ENCODE data around the gene ERGIC1. TPM values are rescaled to one million over a fixed set of nuclear protein-coding genes. Genes with fewer than 3 reads are reported as not detected.
A peak's percentile ranks its signal among the peaks of the same experiment; 100 is the strongest.

ERGIC1 gene
- total and polyA plus RNA-seq, 2 of the 13 experiments (the other 11 are each of a cell fraction or from before 2014, with no cell fraction given): 78.5 to 184 TPM

DNA sequence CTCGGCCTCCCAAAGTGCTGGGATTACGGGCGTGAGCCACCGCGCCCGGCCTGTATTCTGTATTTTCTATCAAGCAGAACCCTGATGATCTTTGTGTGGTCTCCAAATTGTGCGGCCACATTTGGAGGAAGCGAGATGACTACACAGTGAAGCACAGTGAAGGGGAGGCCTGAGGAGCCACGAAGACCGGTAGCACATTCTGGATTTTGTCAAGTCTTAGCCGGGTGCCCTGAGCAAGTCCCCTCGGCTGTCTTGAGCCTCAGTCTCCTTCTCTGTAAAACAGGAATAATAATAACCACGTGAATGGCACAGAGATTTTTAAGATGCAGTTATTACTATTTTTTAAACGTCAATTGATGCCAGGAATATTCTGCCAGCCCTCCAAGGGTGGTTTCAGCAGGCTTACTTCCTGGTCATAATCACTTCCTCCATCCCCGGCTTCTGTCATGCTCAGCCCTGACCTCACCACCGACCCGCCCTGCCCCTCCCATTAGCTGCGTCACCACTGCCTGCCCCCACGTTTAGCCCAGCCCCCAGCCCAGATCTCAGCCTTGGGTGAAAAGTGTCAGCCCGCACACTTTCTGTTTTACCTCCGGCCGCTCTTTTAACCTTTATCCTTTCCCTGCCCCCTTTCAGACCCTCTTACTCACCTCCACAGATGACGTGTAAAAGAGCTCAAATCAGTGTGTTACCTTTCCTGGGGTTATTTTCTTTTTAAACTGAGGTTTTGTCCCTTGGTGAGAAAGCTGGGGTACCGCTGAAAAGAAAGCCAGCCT, 27.0 kb upstream of the ERGIC1 start (continued):
- TF ChIP-seq HNF4G (IDR thresholded peaks at IDR 0.05; ENCODE audit: borderline replicate concordance, low read depth, low read length) (peak; percentile 5; the same call in 1 of the 2 replicates), HNF4G (CRISPR knock-in tag; IDR thresholded peaks at IDR 0.05; ENCODE audit: borderline replicate concordance, low read depth) (no peak), ZSCAN30 (CRISPR knock-in tag; IDR thresholded peaks at IDR 0.05) (no peak), SNAI1 (CRISPR knock-in tag; IDR thresholded peaks at IDR 0.05; ENCODE audit: borderline replicate concordance) (no peak), HNF1B (CRISPR knock-in tag; IDR thresholded peaks at IDR 0.05) (peak; percentile 65; the same call in 1 of the 2 replicates), HOXA3 (CRISPR knock-in tag; IDR thresholded peaks at IDR 0.05) (peak; percentile 88), MBNL3 (CRISPR knock-in tag; conservative IDR thresholded peaks at IDR 0.05) (no peak), LCORL (IDR thresholded peaks at IDR 0.05) (no peak), LCORL (CRISPR knock-in tag; IDR thresholded peaks at IDR 0.05) (0 out of 2 replicates have a peak, but pooled peaks have one; percentile 40), RARA (CRISPR knock-in tag; IDR thresholded peaks at IDR 0.05) (peak; percentile 83), ARNT2 (CRISPR knock-in tag; IDR thresholded peaks at IDR 0.05; ENCODE audit: low read depth) (0 out of 2 replicates have a peak, but pooled peaks have one; percentile 22), MAZ (IDR thresholded peaks at IDR 0.05; ENCODE audit: borderline replicate concordance, low read depth, low read length) (0 out of 2 replicates have a peak, but pooled peaks have one; percentile 51), MAZ (CRISPR knock-in tag; IDR thresholded peaks at IDR 0.05; ENCODE audit: low read depth) (no peak), ZBTB21 (CRISPR knock-in tag; IDR thresholded peaks at IDR 0.05) (peak; percentile 87), ATF1 (CRISPR knock-in tag; IDR thresholded peaks at IDR 0.05) (peak; percentile 89), KDM5B (CRISPR knock-in tag; IDR thresholded peaks at IDR 0.05; ENCODE audit: borderline replicate concordance) (0 out of 2 replicates have a peak, but pooled peaks have one; percentile 25), NPAS2 (CRISPR knock-in tag; IDR thresholded peaks at IDR 0.05; ENCODE audit: borderline replicate concordance) (no peak), SP5 (CRISPR knock-in tag; IDR thresholded peaks at IDR 0.05; ENCODE audit: borderline replicate concordance, low read depth) (peak; percentile 60; the same call in 1 of the 2 replicates), KAT8 (CRISPR knock-in tag; IDR thresholded peaks at IDR 0.05) (peak; percentile 85), ZZZ3 (CRISPR knock-in tag; IDR thresholded peaks at IDR 0.05; ENCODE audit: borderline replicate concordance) (no peak), ZKSCAN5 (CRISPR knock-in tag; IDR thresholded peaks at IDR 0.05) (peak; percentile 83; the same call in 1 of the 2 replicates), MXI1 (IDR thresholded peaks at IDR 0.05; ENCODE audit: borderline replicate concordance, low read depth, low read length) (peak; percentile 43; the same call in 1 of the 3 replicates), ZMYM4 (CRISPR knock-in tag; IDR thresholded peaks at IDR 0.05) (0 out of 2 replicates have a peak, but pooled peaks have one; percentile 40), ZNF292 (CRISPR knock-in tag; IDR thresholded peaks at IDR 0.05; ENCODE audit: borderline replicate concordance, low read depth) (no peak), PITX1 (CRISPR knock-in tag; IDR thresholded peaks at IDR 0.05) (peak; percentile 31; the same call in 1 of the 2 replicates), SIN3A (IDR thresholded peaks at IDR 0.05; ENCODE audit: borderline replicate concordance, low read depth, low read length) (peak; percentile 55; the same call in 1 of the 2 replicates), SOX6 (IDR thresholded peaks at IDR 0.05) (no peak), SOX6 (CRISPR knock-in tag; IDR thresholded peaks at IDR 0.05) (peak; percentile 22; the same call in 1 of the 2 replicates), MAFF (IDR thresholded peaks at IDR 0.05; ENCODE audit: low read depth, low read length) (peak; percentile 20; the same call in 1 of the 2 replicates), NFIC (IDR thresholded peaks at IDR 0.05; ENCODE audit: low read length) (peak; percentile 21; the same call in 1 of the 2 replicates)
- TF ChIP-seq, protein P1, sequence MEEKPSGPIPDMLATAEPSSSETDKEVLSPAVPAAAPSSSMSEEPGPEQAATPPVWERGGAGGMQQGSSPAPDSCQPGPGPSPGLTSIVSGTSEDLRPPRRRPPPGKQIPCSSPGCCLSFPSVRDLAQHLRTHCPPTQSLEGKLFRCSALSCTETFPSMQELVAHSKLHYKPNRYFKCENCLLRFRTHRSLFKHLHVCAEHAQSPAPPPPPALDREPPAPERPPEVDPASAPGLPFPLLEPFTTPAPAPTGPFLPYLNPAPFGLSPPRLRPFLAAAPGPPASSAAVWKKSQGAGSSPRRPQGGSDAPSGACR (CRISPR knock-in tag; IDR thresholded peaks at IDR 0.05): peak; percentile 24; the same call in 1 of the 2 replicates
